ENCODE results near the gene SCYGR3.

- TF ChIP-seq CTCF (IDR thresholded peaks at IDR 0.05; ENCODE audit: low read depth, low read length) (no peak), EZH2phosphoT487 (IDR thresholded peaks at IDR 0.05; ENCODE audit: low read depth) (no peak)
Observed at GRCh38 chr2:227577555-227577954, 37.1 kb downstream of the SCYGR3 start.

All from OCI-LY3 (cell line).